ENCODE data around the gene GP9. TPM values are rescaled to one million over a fixed set of nuclear protein-coding genes. Genes with fewer than 3 reads are reported as not detected.

Gene GP9
- total RNA-seq, 1 experiment from 2014 or later = not detected

DNA sequence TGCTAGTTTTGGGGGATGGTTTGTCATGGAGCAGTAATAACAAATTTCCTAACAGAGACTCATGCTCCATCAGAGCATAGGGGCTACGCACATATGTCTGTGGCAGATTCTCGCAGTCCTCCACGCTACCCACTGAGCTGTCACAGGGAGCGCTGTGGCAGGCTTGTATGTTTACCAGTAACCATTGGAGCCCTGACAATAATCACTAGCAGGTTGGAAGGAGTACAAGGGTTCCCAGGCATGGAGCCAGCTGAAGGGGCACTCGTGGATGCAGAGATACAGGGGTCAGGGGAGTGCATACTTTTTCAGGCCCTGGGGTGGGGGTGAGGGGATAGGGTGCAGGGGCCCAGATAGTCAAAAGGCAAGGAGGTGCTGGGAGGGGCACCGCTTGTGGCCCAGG, 7.9 kb upstream of the GP9 start:
- TF ChIP-seq, protein P1, sequence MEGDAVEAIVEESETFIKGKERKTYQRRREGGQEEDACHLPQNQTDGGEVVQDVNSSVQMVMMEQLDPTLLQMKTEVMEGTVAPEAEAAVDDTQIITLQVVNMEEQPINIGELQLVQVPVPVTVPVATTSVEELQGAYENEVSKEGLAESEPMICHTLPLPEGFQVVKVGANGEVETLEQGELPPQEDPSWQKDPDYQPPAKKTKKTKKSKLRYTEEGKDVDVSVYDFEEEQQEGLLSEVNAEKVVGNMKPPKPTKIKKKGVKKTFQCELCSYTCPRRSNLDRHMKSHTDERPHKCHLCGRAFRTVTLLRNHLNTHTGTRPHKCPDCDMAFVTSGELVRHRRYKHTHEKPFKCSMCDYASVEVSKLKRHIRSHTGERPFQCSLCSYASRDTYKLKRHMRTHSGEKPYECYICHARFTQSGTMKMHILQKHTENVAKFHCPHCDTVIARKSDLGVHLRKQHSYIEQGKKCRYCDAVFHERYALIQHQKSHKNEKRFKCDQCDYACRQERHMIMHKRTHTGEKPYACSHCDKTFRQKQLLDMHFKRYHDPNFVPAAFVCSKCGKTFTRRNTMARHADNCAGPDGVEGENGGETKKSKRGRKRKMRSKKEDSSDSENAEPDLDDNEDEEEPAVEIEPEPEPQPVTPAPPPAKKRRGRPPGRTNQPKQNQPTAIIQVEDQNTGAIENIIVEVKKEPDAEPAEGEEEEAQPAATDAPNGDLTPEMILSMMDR (conservative IDR thresholded peaks at IDR 0.05; ENCODE audit: low read depth, low read length) = no peak
- TF ChIP-seq EZH2 (IDR thresholded peaks at IDR 0.05; ENCODE audit: borderline replicate concordance, low read depth, low read length, poor library complexity, severe bottlenecking) = no peak
- BruUV-seq (replicated peaks) = no TSS peak
- Histone ChIP-seq H3K9me3 (ENCODE audit: low read depth, low read length, poor library complexity, severe bottlenecking) (no peaks in the 10 kb centered on the region), H3K4me1 (ENCODE audit: insufficient read depth, low read length, poor library complexity, severe bottlenecking) (no peaks in the 10 kb centered on the region), H3K27me3 (replicated peaks; ENCODE audit: insufficient read depth, low read depth, low read length, poor library complexity) (no peaks in the 10 kb centered on the region), H3K4me3 (ENCODE audit: low read depth, low read length, poor library complexity, severe bottlenecking) (no peak overlapping the region), H3K36me3 (ENCODE audit: insufficient read depth, low read length, poor library complexity, severe bottlenecking) (no peaks in the 10 kb centered on the region), H3K27ac (ENCODE audit: low read depth, low read length, poor library complexity, severe bottlenecking) (no peak overlapping the region)
- DNase-seq (ENCODE audit: low spot score) = no peak
- CTCF ChIA-PET = interaction anchor here (0.6 to 2.8 kb wide), 4 partner anchors 42 to 240 kb away, joined by 3 to 24 read pairs (median 12); no protein-coding TSS in a partner anchor
- POLR2A ChIA-PET (ENCODE audit: low non-redundant PET) = no interaction called here
- intact Hi-C loops (cut with micrococcal nuclease; ENCODE audit: unreplicated experiment) = loop anchor here (1.0 kb wide), 1 partner anchor 193 kb away; no protein-coding TSS in a partner anchor

DNA sequence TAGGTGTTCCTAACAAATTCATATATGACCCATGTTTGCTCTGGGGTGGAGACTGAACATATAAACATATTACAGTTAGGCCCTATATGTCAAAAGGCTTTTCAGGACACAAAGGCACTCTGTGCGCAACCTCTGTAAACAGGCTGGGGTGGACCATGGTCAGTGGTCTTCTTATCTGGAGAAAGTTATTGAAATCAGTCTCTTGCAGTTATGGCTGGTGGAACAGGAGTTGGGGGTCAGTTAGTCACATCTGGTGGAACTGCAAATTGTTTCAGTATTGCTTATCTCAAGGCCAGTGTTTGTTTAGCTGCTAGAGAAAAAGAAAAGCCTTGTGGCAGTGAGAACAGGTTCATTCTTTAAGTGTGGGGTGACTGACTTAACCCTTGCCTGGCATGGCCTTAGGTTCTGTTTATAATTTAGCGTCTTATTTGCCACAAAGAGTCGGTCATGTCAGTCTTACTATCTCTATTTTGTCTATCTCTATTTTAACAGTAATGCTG, 5.9 kb upstream of the GP9 start:
- H3K27me3 ChIP-seq (replicated peaks; ENCODE audit: insufficient read depth, low read depth, low read length, poor library complexity) = no peaks in the 10 kb centered on the region
- TF ChIP-seq, protein P1 (conservative IDR thresholded peaks at IDR 0.05; ENCODE audit: low read depth, low read length) = no peak
- TF ChIP-seq EZH2 (IDR thresholded peaks at IDR 0.05; ENCODE audit: borderline replicate concordance, low read depth, low read length, poor library complexity, severe bottlenecking) = no peak
- no peak overlapping the region for H3K27ac ChIP-seq (ENCODE audit: low read depth, low read length, poor library complexity, severe bottlenecking)
- H3K4me1 ChIP-seq (ENCODE audit: insufficient read depth, low read length, poor library complexity, severe bottlenecking) = no peaks in the 10 kb centered on the region
- CTCF ChIA-PET = interaction anchor here (2.8 kb wide), 1 partner anchor 191 kb away, joined by 20 read pairs; no protein-coding TSS in a partner anchor
- H3K36me3 ChIP-seq (ENCODE audit: insufficient read depth, low read length, poor library complexity, severe bottlenecking) = no peaks in the 10 kb centered on the region
- no peak overlapping the region for H3K4me3 ChIP-seq (ENCODE audit: low read depth, low read length, poor library complexity, severe bottlenecking)
- BruUV-seq (replicated peaks) = no TSS peak
- POLR2A ChIA-PET (ENCODE audit: low non-redundant PET) = no interaction called here
- intact Hi-C loops (cut with micrococcal nuclease; ENCODE audit: unreplicated experiment) = no loop called here
- no peaks in the 10 kb centered on the region for H3K9me3 ChIP-seq (ENCODE audit: low read depth, low read length, poor library complexity, severe bottlenecking)
- no peak for DNase-seq (ENCODE audit: low spot score)

GRCh38 chr3:129056451-129057173, 4.0 kb upstream of the GP9 start:
- intact Hi-C loops (cut with micrococcal nuclease; ENCODE audit: unreplicated experiment) = no loop called here
- no peaks in the 10 kb centered on the region for H3K9me3 ChIP-seq (ENCODE audit: low read depth, low read length, poor library complexity, severe bottlenecking)
- TF ChIP-seq, protein P1 (conservative IDR thresholded peaks at IDR 0.05; ENCODE audit: low read depth, low read length) = no peak
- TF ChIP-seq EZH2 (IDR thresholded peaks at IDR 0.05; ENCODE audit: borderline replicate concordance, low read depth, low read length, poor library complexity, severe bottlenecking) = no peak
- no peak overlapping the region for H3K4me3 ChIP-seq (ENCODE audit: low read depth, low read length, poor library complexity, severe bottlenecking)
- CTCF ChIA-PET = no interaction called here
- DNase-seq (ENCODE audit: low spot score) = no peak
- POLR2A ChIA-PET (ENCODE audit: low non-redundant PET) = no interaction called here
- no TSS peak for BruUV-seq (replicated peaks)
- H3K4me1 ChIP-seq (ENCODE audit: insufficient read depth, low read length, poor library complexity, severe bottlenecking) = no peaks in the 10 kb centered on the region
- H3K27ac ChIP-seq (ENCODE audit: low read depth, low read length, poor library complexity, severe bottlenecking) = no peak overlapping the region
- H3K36me3 ChIP-seq (ENCODE audit: insufficient read depth, low read length, poor library complexity, severe bottlenecking) = no peaks in the 10 kb centered on the region
- no peaks in the 10 kb centered on the region for H3K27me3 ChIP-seq (replicated peaks; ENCODE audit: insufficient read depth, low read depth, low read length, poor library complexity)

Data from A673 (cell line).